SIG-M5 treated with dmso at 0.1 percent for 504 hours (cell line): ENCODE measurements around the gene SLC5A11.
"Not testable (repeated sequence)": the region's sequence is repeated elsewhere in the genome, so short reads cannot be mapped to it uniquely, and the experiment has no call there.

Source experiments
- DNase-seq: peaks from one replicate; lab custom pipeline; 2025; ENCODE audit not compliant: unreplicated experiment; lab: John Stamatoyannopoulos, UW

The SLC5A11 gene

GRCh38 chr16:24856871-24857270 is 11.1 kb downstream of the SLC5A11 start:
- DNase-seq: not testable (repeated sequence)

GRCh38 chr16:24858219-24859041 is 12.7 kb downstream of the SLC5A11 start:
- peak; percentile 62 for DNase-seq

GRCh38 chr16:24861461-24861860 is 15.7 kb downstream of the SLC5A11 start:
- DNase-seq: no peak

GRCh38 chr16:24863582-24864437 is 18.0 kb downstream of the SLC5A11 start:
- no peak for DNase-seq

GRCh38 chr16:24869033-24869432 is 23.3 kb downstream of the SLC5A11 start:
- no peak for DNase-seq

- no peak for DNase-seq
Measured at GRCh38 chr16:24871891-24872290, 26.1 kb downstream of the SLC5A11 start.

- no peak for DNase-seq
Measured at GRCh38 chr16:24873028-24873427, 27.3 kb downstream of the SLC5A11 start.

- DNase-seq: no peak
Measured at GRCh38 chr16:24875466-24875865, 29.7 kb downstream of the SLC5A11 start.

GRCh38 chr16:24876231-24876630 is 30.5 kb downstream of the SLC5A11 start:
- no peak for DNase-seq

GRCh38 chr16:24879684-24880083 is 33.9 kb downstream of the SLC5A11 start:
- no peak for DNase-seq

GRCh38 chr16:24883714-24884151 is 38.0 kb downstream of the SLC5A11 start:
- DNase-seq: no peak

GRCh38 chr16:24887472-24887871 is 41.7 kb downstream of the SLC5A11 start:
- DNase-seq: no peak

GRCh38 chr16:24890746-24891145 is 45.0 kb downstream of the SLC5A11 start:
- DNase-seq: no peak

GRCh38 chr16:24896439-24896838 is 50.7 kb downstream of the SLC5A11 start:
- DNase-seq: peak; percentile 66

GRCh38 chr16:24897522-24897921 is 51.8 kb downstream of the SLC5A11 start:
- not testable (repeated sequence) for DNase-seq

GRCh38 chr16:24900230-24900629 is 54.5 kb downstream of the SLC5A11 start:
- DNase-seq: no peak

- DNase-seq: peak; percentile 9
Measured at GRCh38 chr16:24906199-24906808, 60.5 kb downstream of the SLC5A11 start.

- no peak for DNase-seq
Measured at GRCh38 chr16:24906901-24907300, 61.1 kb downstream of the SLC5A11 start.

GRCh38 chr16:24908716-24909115 is 63.0 kb downstream of the SLC5A11 start:
- DNase-seq: no peak

GRCh38 chr16:24909856-24910255 is 64.1 kb downstream of the SLC5A11 start:
- DNase-seq: no peak

- no peak for DNase-seq
Measured at GRCh38 chr16:24915019-24915418, 69.3 kb downstream of the SLC5A11 start.
